CD4-positive, alpha-beta memory T cell (primary cell): Measurements from ENCODE around the gene PSME2. TPM values are rescaled to one million over a fixed set of nuclear protein-coding genes. Genes with fewer than 3 reads are reported as not detected.

ENCODE experiments used
- CTCF ChIA-PET: fragments of 350-600 bp; sonication (Branson Sonifier 250); formaldehyde crosslinking; loops from one replicate; lab custom pipeline; 2021; ENCODE audit warnings: inconsistent platforms; ENCODE audit not compliant: partially characterized antibody; lab: Charles Lee
- POLR2A ChIA-PET: fragments of 350-600 bp; sonication (Branson Sonifier 250); formaldehyde crosslinking; loops from one replicate; lab custom pipeline; 2021; ENCODE audit not compliant: partially characterized antibody; lab: Charles Lee
- DNase-seq, 5 donors: peaks; one replicate each; pipeline versions ENCODE4 v3.0.0 to v3.0.0-alpha.2; 2020 to 2022; ENCODE audit warnings: mixed read lengths in 1 of 5
- H3K27ac ChIP-seq: one replicate; pipeline ENCODE4 v1.7.0; 2013; ENCODE audit warnings: low read depth, low read length
- H3K27me3 ChIP-seq: 2 replicates; pipeline ENCODE4 v1.7.0; 2013; ENCODE audit warnings: mild to moderate bottlenecking, low read length, moderate library complexity; ENCODE audit not compliant: insufficient read depth
- H3K36me3 ChIP-seq: 2 replicates; pipeline ENCODE4 v1.7.0; 2013; ENCODE audit warnings: mild to moderate bottlenecking, low read length, moderate library complexity; ENCODE audit not compliant: insufficient read depth
- H3K4me1 ChIP-seq: 2 replicates; pipeline ENCODE4 v1.7.0; 2013; ENCODE audit warnings: mild to moderate bottlenecking, low read length, moderate library complexity; ENCODE audit not compliant: insufficient read depth
- H3K4me3 ChIP-seq, 2 donors: one replicate each; pipeline ENCODE4 v1.7.0; 2013; ENCODE audit warnings: low read length in 2 of 2, mild to moderate bottlenecking in 1 of 2
- H3K9me3 ChIP-seq, 2 donors: one replicate each; pipeline ENCODE4 v1.7.0; 2013; ENCODE audit warnings: low read length in 2 of 2, control low read depth in 1 of 2; ENCODE audit not compliant: control insufficient read depth in 1 of 2
- H3K27ac Mint-ChIP-seq, 7 donors: one replicate each; pipeline ENCODE4 v1.8.0; 2020 to 2021; ENCODE audit warnings: mixed read lengths in 7 of 7, mild to moderate bottlenecking in 6 of 7, inconsistent platforms in 3 of 7, moderate library complexity in 3 of 7
- H3K27me3 Mint-ChIP-seq, 2 donors: one replicate each; pipeline ENCODE4 v1.8.0; 2020 to 2021; ENCODE audit warnings: mixed read lengths in 2 of 2
- H3K36me3 Mint-ChIP-seq, 2 donors: one replicate each; pipeline ENCODE4 v1.8.0; 2020 to 2021; ENCODE audit warnings: mixed read lengths in 2 of 2, inconsistent platforms in 1 of 2, mild to moderate bottlenecking in 1 of 2
- H3K4me1 Mint-ChIP-seq, 4 donors: one replicate each; pipeline ENCODE4 v1.8.0; 2020 to 2021; ENCODE audit warnings: mixed read lengths in 4 of 4, mild to moderate bottlenecking in 1 of 4
- H3K4me3 Mint-ChIP-seq, 8 donors: one replicate each; pipeline ENCODE4 v1.8.0; 2020 to 2021; ENCODE audit warnings: mixed read lengths in 8 of 8, mild to moderate bottlenecking in 7 of 8, moderate library complexity in 6 of 8, inconsistent platforms in 3 of 8
- H3K9me3 Mint-ChIP-seq, 8 donors: one replicate each; pipeline ENCODE4 v1.8.0; 2020 to 2021; ENCODE audit warnings: mixed read lengths in 8 of 8, mild to moderate bottlenecking in 5 of 8, inconsistent platforms in 3 of 8, moderate library complexity in 1 of 8
- intact Hi-C: fragments of 100-400 bp; cut with micrococcal nuclease; formaldehyde crosslinking; loops from one replicate; pipeline ENCODE4 v1.15.1; 2023
- polyA plus RNA-seq, 2 donors: library from polyadenylated mRNA; unstranded; fragments of 300-500 nt; fragmentation: Illumina TruSeq; gene quantifications; one replicate each; pipeline ENCODE4 v1.2.3, GENCODE V29; 2021
- total RNA-seq, 2 experiments: library from RNA; stranded (reverse); gene quantifications; one replicate each; pipeline ENCODE4 v1.2.3, GENCODE V29; 2021

The PSME2 gene
- total and polyA plus RNA-seq, 4 experiments from 2014 or later: 143 to 815 (median 331) TPM

DNA sequence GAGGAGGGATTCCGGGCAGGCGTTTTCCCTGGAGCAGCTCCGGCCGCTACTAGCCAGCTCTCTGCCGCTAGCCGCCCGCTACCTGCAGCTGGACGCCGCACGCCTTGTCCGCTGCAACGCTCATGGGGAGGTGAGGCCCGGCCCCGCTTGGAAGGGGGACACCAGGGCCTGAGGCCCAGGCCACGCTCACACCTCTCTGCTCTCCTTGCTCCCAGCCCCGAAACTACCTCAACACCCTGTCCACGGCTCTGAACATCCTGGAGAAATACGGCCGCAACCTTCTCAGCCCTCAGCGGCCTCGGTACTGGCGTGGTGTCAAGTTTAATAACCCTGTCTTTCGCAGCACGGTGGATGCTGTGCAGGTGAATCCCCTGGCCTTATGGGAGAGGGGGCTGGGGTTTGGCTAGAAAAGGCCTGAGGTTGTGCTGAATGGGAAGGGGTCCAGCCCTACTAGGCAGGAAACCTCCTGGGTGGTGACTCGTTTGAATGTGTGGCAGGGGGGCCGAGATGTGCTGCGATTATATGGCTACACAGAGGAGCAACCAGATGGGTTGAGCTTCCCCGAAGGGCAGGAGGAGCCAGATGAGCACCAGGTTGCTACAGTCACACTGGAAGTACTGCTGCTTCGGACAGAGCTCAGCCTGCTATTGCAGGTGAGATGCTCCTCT lies 1.5 kb upstream of the PSME2 start:
- no peaks in the 10 kb centered on the region for H3K9me3 ChIP-seq
- ChIA-PET CTCF (interaction anchor here (0.9 to 8.5 kb wide), 6 partner anchors 12 to 186 kb away, joined by 3 to 110 read pairs (median 6); partner anchors contain the start of genes DCAF11, IPO4, IRF9 and NRL), POLR2A (interaction anchor here (1.1 to 9.5 kb wide), 19 partner anchors 11 to 283 kb away, joined by 3 to 162 read pairs (median 12); partner anchors contain the start of genes CBLN3, CHMP4A, DCAF11 and IPO4)
- no peaks in the 10 kb centered on the region for H3K27me3 Mint-ChIP-seq
- H3K9me3 Mint-ChIP-seq: no peaks in the 10 kb centered on the region
- no peaks in the 10 kb centered on the region for H3K27me3 ChIP-seq
- H3K4me3 ChIP-seq: peak overlapping the region; percentile 73 to 99
- peaks cover 56% of the 10 kb centered on the region for H3K4me1 ChIP-seq
- no peak for DNase-seq
- peaks cover 31 to 66% of the 10 kb centered on the region in 2 donors for H3K36me3 Mint-ChIP-seq
- peaks cover 56% of the 10 kb centered on the region for H3K36me3 ChIP-seq
- H3K4me3 Mint-ChIP-seq: peak overlapping the region; percentile 91 to 99 (median 97)
- intact Hi-C loops: loop anchor here (1.0 to 10.0 kb wide), 8 partner anchors 12 to 679 kb away; partner anchors contain the start of genes CHMP4A, DCAF11, IPO4 and IRF9
- peak overlapping the region; percentile 92 for H3K27ac ChIP-seq
- H3K4me1 Mint-ChIP-seq: peaks cover 29 to 77% (median 50%) of the 10 kb centered on the region in 4 donors
- peak overlapping the region; percentile 83 to 98 (median 90) for H3K27ac Mint-ChIP-seq

GRCh38 chr14:24146978-24147760 lies 759 bp upstream of the PSME2 start, which contains the start of gene RNF31:
TSS of gene RNF31 (plus strand) at chr14:24147498. CDS start at chr14:24147699, 201 bp downstream.
- Histone ChIP-seq H3K4me3 (peak within 1 kb of the TSS; percentile 85 to 99), H3K36me3 (peaks cover 59% of the 10 kb centered on the region)

GRCh38 chr14:24145690-24146452 lies 539 bp downstream of the PSME2 start:
- ChIA-PET POLR2A (interaction anchor here (0.6 to 9.5 kb wide), 27 partner anchors 9 to 1051 kb away, joined by 3 to 162 read pairs (median 10); partner anchors contain the start of genes ACIN1, C14orf119, CBLN3 and CHMP4A), CTCF (interaction anchor here (1.0 to 8.5 kb wide), 13 partner anchors 9 to 285 kb away, joined by 3 to 110 read pairs (median 5); partner anchors contain the start of genes CIDEB, DCAF11, IRF9 and MDP1)
- peak overlapping the region; percentile 92 for H3K27ac ChIP-seq
- Mint-ChIP-seq H3K4me3 (peak overlapping the region; percentile 97 to 100 (median 98)), H3K9me3 (no peaks in the 10 kb centered on the region), H3K4me1 (peaks cover 35 to 91% (median 55%) of the 10 kb centered on the region in 4 donors), H3K36me3 (peaks cover 24 to 65% of the 10 kb centered on the region in 2 donors), H3K27me3 (no peaks in the 10 kb centered on the region), H3K27ac (peak overlapping the region; percentile 95 to 99 (median 98))
- no peak for DNase-seq
- intact Hi-C loops: loop anchor here (2.0 to 10.0 kb wide), 4 partner anchors 51 to 677 kb away; partner anchors contain the start of genes CHMP4A, NGDN, PCK2 and TINF2
- no peaks in the 10 kb centered on the region for H3K27me3 ChIP-seq
- peaks cover 47% of the 10 kb centered on the region for H3K36me3 ChIP-seq
- no peaks in the 10 kb centered on the region for H3K9me3 ChIP-seq
- peaks cover 67% of the 10 kb centered on the region for H3K4me1 ChIP-seq
- peak overlapping the region; percentile 85 to 99 for H3K4me3 ChIP-seq

More at GRCh38 chr14:24146978-24147760, 759 bp upstream of the PSME2 start, which contains the start of gene RNF31:
- Histone ChIP-seq H3K4me1 (peaks cover 63% of the 10 kb centered on the region), H3K27ac (peak within 1 kb of the TSS; percentile 92), H3K27me3 (no peaks in the 10 kb centered on the region), H3K9me3 (no peaks in the 10 kb centered on the region)
- no peaks in the 10 kb centered on the region for H3K9me3 Mint-ChIP-seq
- CTCF ChIA-PET: interaction anchor here (0.9 to 8.5 kb wide), 14 partner anchors 8 to 284 kb away, joined by 3 to 110 read pairs (median 4); partner anchors contain the start of genes CIDEB, DCAF11, IPO4 and IRF9
- intact Hi-C loops: loop anchor here (1.0 to 10.0 kb wide), 8 partner anchors 11 to 678 kb away; partner anchors contain the start of genes CHMP4A, DCAF11, IPO4 and IRF9
- peak within 1 kb of the TSS; percentile 95 to 99 (median 98) for H3K27ac Mint-ChIP-seq
- POLR2A ChIA-PET: interaction anchor here (0.6 to 9.5 kb wide), 31 partner anchors 10 to 1276 kb away, joined by 3 to 162 read pairs (median 5); partner anchors contain the start of genes ACIN1, C14orf119, CARMIL3 and CBLN3
- peaks cover 32 to 80% (median 54%) of the 10 kb centered on the region in 4 donors for H3K4me1 Mint-ChIP-seq
- no peaks in the 10 kb centered on the region for H3K27me3 Mint-ChIP-seq
- peak within 1 kb of the TSS; percentile 97 to 100 (median 98) for H3K4me3 Mint-ChIP-seq
- peak; percentile 95 to 99 (median 97) for DNase-seq
- peaks cover 31 to 64% of the 10 kb centered on the region in 2 donors for H3K36me3 Mint-ChIP-seq

GRCh38 chr14:24145219-24145618 lies 1.2 kb downstream of the PSME2 start:
- Histone ChIP-seq H3K27ac (peak overlapping the region; percentile 92), H3K9me3 (no peaks in the 10 kb centered on the region), H3K36me3 (peaks cover 40% of the 10 kb centered on the region), H3K27me3 (no peaks in the 10 kb centered on the region), H3K4me1 (peaks cover 64% of the 10 kb centered on the region), H3K4me3 (peak overlapping the region; percentile 85 to 99)
- peak overlapping the region; percentile 12 to 100 (median 98) for H3K4me3 Mint-ChIP-seq
- no peaks in the 10 kb centered on the region for H3K9me3 Mint-ChIP-seq
- ChIA-PET POLR2A (interaction anchor here (0.6 to 9.5 kb wide), 12 partner anchors 8 to 285 kb away, joined by 3 to 162 read pairs (median 24); partner anchors contain the start of genes CBLN3, CHMP4A, DCAF11 and IPO4), CTCF (interaction anchor here (1.0 to 8.5 kb wide), 6 partner anchors 8 to 163 kb away, joined by 3 to 110 read pairs (median 16); partner anchors contain the start of genes CIDEB, IRF9, PSME1 and TINF2)
- H3K36me3 Mint-ChIP-seq: peaks cover 18 to 62% of the 10 kb centered on the region in 2 donors
- H3K27me3 Mint-ChIP-seq: no peaks in the 10 kb centered on the region
- H3K27ac Mint-ChIP-seq: peak overlapping the region in 6 of 7 donors; percentile 17 to 99 (median 98)
- H3K4me1 Mint-ChIP-seq: peaks cover 35 to 91% (median 54%) of the 10 kb centered on the region in 4 donors
- intact Hi-C loops: loop anchor here (10.0 kb wide), 1 partner anchor 50 kb away; the partner anchor contains the start of gene PCK2
- DNase-seq: no peak

DNA sequence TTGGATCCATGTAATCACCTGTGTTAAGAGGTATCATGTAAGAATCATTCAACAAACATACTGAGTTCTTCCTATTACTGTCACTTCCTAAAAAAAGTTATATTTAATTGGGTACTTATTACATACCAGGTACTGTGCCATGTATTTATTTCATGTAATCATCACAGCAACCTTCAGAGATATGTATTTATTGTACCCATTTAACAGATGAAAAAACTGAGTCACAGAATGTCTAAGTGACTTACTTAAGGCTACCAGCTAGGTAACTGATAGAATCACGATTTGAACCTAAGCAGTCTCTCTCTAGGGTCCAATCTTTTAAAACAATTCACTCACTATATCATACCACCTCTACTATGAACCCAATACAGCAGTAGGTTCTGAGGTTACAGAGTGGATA lies 2.0 kb downstream of the PSME2 start:
- Histone ChIP-seq H3K27me3 (no peaks in the 10 kb centered on the region), H3K36me3 (peaks cover 35% of the 10 kb centered on the region), H3K9me3 (no peaks in the 10 kb centered on the region), H3K4me1 (peaks cover 61% of the 10 kb centered on the region), H3K27ac (peak overlapping the region; percentile 92), H3K4me3 (no peak overlapping the region)
- peaks cover 19 to 61% of the 10 kb centered on the region in 2 donors for H3K36me3 Mint-ChIP-seq
- no peak for DNase-seq
- no peaks in the 10 kb centered on the region for H3K9me3 Mint-ChIP-seq
- intact Hi-C loops: loop anchor here (10.0 kb wide), 1 partner anchor 50 kb away; the partner anchor contains the start of gene PCK2
- peaks cover 37 to 94% (median 54%) of the 10 kb centered on the region in 4 donors for H3K4me1 Mint-ChIP-seq
- CTCF ChIA-PET: interaction anchor here (1.1 to 8.5 kb wide), 3 partner anchors 16 to 87 kb away, joined by 3 to 110 read pairs (median 36); partner anchors contain the start of gene IRF9
- H3K4me3 Mint-ChIP-seq: peak overlapping the region in 7 of 8 donors; percentile 6 to 63 (median 33)
- POLR2A ChIA-PET: interaction anchor here (0.7 to 9.5 kb wide), 7 partner anchors 7 to 286 kb away, joined by 3 to 162 read pairs (median 5); partner anchors contain the start of genes DCAF11, IRF9, MDP1 and NRL
- peak overlapping the region in 5 of 7 donors; percentile 51 to 98 (median 73) for H3K27ac Mint-ChIP-seq
- no peaks in the 10 kb centered on the region for H3K27me3 Mint-ChIP-seq
